Measurements from ENCODE around the gene PHLDA3.

Gene PHLDA3

DNA sequence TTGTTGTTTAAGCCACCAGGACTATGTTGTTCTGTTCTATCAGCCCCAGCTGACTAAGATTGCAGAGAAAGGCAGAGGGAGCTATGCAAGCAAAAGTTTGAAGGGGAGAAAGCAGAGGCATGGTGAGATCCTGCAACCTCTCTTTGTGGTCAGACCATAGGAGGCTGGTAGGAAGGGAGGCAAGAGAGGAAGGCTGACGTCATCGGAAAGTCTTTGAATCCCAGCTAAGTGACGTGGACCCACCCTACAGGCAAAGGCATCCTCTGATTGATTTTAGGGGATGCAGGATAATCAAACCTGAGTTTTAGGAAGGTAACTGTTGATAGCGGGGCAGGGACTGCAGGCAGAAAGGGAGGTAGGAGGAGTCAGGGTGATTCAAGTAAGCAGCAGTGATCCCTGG, 24.2 kb downstream of the PHLDA3 start:
- H4K20me1 ChIP-seq (ENCODE audit: insufficient read depth, low read length, poor library complexity, severe bottlenecking), result no peaks in the 10 kb centered on the region
- no peaks in the 10 kb centered on the region for H3K36me3 ChIP-seq (ENCODE audit: insufficient read depth, low read length)
- H3K4me3 ChIP-seq (ENCODE audit: low read length, poor library complexity, severe bottlenecking), result no peak overlapping the region
- H3K9me2 ChIP-seq (replicated peaks; ENCODE audit: low read depth, low read length), result no peaks in the 10 kb centered on the region
- no peak overlapping the region for H3K9ac ChIP-seq (ENCODE audit: low read depth, low read length, poor library complexity, severe bottlenecking)
- TF ChIP-seq CTCF (conservative IDR thresholded peaks at IDR 0.05; ENCODE audit: low read length) (no peak), EZH2phosphoT487 (IDR thresholded peaks at IDR 0.05; ENCODE audit: borderline replicate concordance) (no peak)
- no peaks in the 10 kb centered on the region for H3F3A ChIP-seq (ENCODE audit: low read depth)
- H3K79me2 ChIP-seq (ENCODE audit: insufficient read depth, low read length), result no peaks in the 10 kb centered on the region
- H3K9me3 ChIP-seq (ENCODE audit: insufficient read depth, low read depth, low read length), result no peaks in the 10 kb centered on the region
- no peak overlapping the region for H3K4me2 ChIP-seq (ENCODE audit: low read depth, low read length, poor library complexity, severe bottlenecking)
- H3K27me3 ChIP-seq (ENCODE audit: insufficient read depth, low read length, poor library complexity, severe bottlenecking), result no peaks in the 10 kb centered on the region
- H3K4me1 ChIP-seq (ENCODE audit: insufficient read depth, low read length, poor library complexity, severe bottlenecking), result peaks cover 4% of the 10 kb centered on the region
- no peak overlapping the region for H2AFZ ChIP-seq (ENCODE audit: low read length)

- Histone ChIP-seq H2AFZ (ENCODE audit: low read length) (no peak overlapping the region), H3K9ac (ENCODE audit: low read depth, low read length, poor library complexity, severe bottlenecking) (no peak overlapping the region)
Measured at GRCh38 chr1:201443747-201444146, 25.2 kb downstream of the PHLDA3 start.

DNA sequence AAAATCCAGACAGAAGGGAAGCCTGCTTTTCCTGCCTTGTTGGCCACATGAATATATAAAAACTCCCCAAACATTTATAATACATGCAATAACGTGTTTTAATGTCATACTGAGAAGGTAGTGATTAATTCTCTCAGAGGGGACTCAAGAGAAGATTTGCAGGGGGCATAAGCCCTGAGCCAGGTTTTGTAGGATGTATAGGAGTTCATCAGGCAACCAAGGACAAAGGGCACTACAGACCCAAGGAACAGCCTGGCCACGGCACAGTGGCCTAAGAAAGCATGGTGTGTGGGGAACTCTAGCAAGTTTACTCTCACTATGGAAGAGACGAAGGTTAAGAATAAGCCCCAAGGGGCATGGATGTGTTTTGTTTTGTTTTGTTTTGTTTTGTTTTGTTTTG, 32.0 kb downstream of the PHLDA3 start:
- no peaks in the 10 kb centered on the region for H4K20me1 ChIP-seq (ENCODE audit: insufficient read depth, low read length, poor library complexity, severe bottlenecking)
- H2AFZ ChIP-seq (ENCODE audit: low read length), result no peak overlapping the region
- H3K9ac ChIP-seq (ENCODE audit: low read depth, low read length, poor library complexity, severe bottlenecking), result no peak overlapping the region
- H3F3A ChIP-seq (ENCODE audit: low read depth), result no peaks in the 10 kb centered on the region
- TF ChIP-seq EZH2phosphoT487 (IDR thresholded peaks at IDR 0.05; ENCODE audit: borderline replicate concordance) (no peak), CTCF (conservative IDR thresholded peaks at IDR 0.05; ENCODE audit: low read length) (no peak)
- H3K4me1 ChIP-seq (ENCODE audit: insufficient read depth, low read length, poor library complexity, severe bottlenecking), result peaks cover 4% of the 10 kb centered on the region
- H3K4me3 ChIP-seq (ENCODE audit: low read length, poor library complexity, severe bottlenecking), result no peak overlapping the region
- H3K79me2 ChIP-seq (ENCODE audit: insufficient read depth, low read length), result no peaks in the 10 kb centered on the region
- no peaks in the 10 kb centered on the region for H3K9me3 ChIP-seq (ENCODE audit: insufficient read depth, low read depth, low read length)
- no peak overlapping the region for H3K4me2 ChIP-seq (ENCODE audit: low read depth, low read length, poor library complexity, severe bottlenecking)
- H3K9me2 ChIP-seq (replicated peaks; ENCODE audit: low read depth, low read length), result no peaks in the 10 kb centered on the region
- no peaks in the 10 kb centered on the region for H3K36me3 ChIP-seq (ENCODE audit: insufficient read depth, low read length)
- no peaks in the 10 kb centered on the region for H3K27me3 ChIP-seq (ENCODE audit: insufficient read depth, low read length, poor library complexity, severe bottlenecking)

More at GRCh38 chr1:201443747-201444146, 25.2 kb downstream of the PHLDA3 start:
- H3K4me1 ChIP-seq (ENCODE audit: insufficient read depth, low read length, poor library complexity, severe bottlenecking), result peaks cover 4% of the 10 kb centered on the region
- H3K9me2 ChIP-seq (replicated peaks; ENCODE audit: low read depth, low read length), result no peaks in the 10 kb centered on the region
- TF ChIP-seq CTCF (conservative IDR thresholded peaks at IDR 0.05; ENCODE audit: low read length) (no peak), EZH2phosphoT487 (IDR thresholded peaks at IDR 0.05; ENCODE audit: borderline replicate concordance) (no peak)
- no peaks in the 10 kb centered on the region for H3K27me3 ChIP-seq (ENCODE audit: insufficient read depth, low read length, poor library complexity, severe bottlenecking)
- no peaks in the 10 kb centered on the region for H4K20me1 ChIP-seq (ENCODE audit: insufficient read depth, low read length, poor library complexity, severe bottlenecking)
- H3K4me3 ChIP-seq (ENCODE audit: low read length, poor library complexity, severe bottlenecking), result no peak overlapping the region
- no peaks in the 10 kb centered on the region for H3F3A ChIP-seq (ENCODE audit: low read depth)
- H3K9me3 ChIP-seq (ENCODE audit: insufficient read depth, low read depth, low read length), result no peaks in the 10 kb centered on the region
- no peaks in the 10 kb centered on the region for H3K36me3 ChIP-seq (ENCODE audit: insufficient read depth, low read length)
- H3K4me2 ChIP-seq (ENCODE audit: low read depth, low read length, poor library complexity, severe bottlenecking), result no peak overlapping the region
- H3K79me2 ChIP-seq (ENCODE audit: insufficient read depth, low read length), result no peaks in the 10 kb centered on the region
